Choroid plexus epithelial cell (primary cell): Measurements from ENCODE around the gene PLCH2.

Experiments
- DNase-seq: peaks from one replicate; pipeline ENCODE4 v3.0.0-alpha.2; 2010; ENCODE audit warnings: low read depth
- H3K4me3 ChIP-seq: 2 replicates; pipeline ENCODE4 v1.5.1; 2011; ENCODE audit warnings: low read depth, mild to moderate bottlenecking, control low read depth, low read length, moderate library complexity
- CTCF ChIP-seq: conservative IDR thresholded peaks from 2 replicates; pipeline ENCODE4 v1.5.1; 2011; ENCODE audit warnings: low read depth, mild to moderate bottlenecking, control low read depth, inconsistent platforms, low read length, moderate library complexity

The PLCH2 gene

GRCh38 chr1:2504949-2505272 lies 28.8 kb downstream of the PLCH2 start:
- no peak for TF ChIP-seq CTCF
- no peak for DNase-seq
- no peak overlapping the region for H3K4me3 ChIP-seq

GRCh38 chr1:2505461-2505994 lies 29.4 kb downstream of the PLCH2 start:
- TF ChIP-seq CTCF: no peak
- no peak for DNase-seq
- no peak overlapping the region for H3K4me3 ChIP-seq

GRCh38 chr1:2506007-2506860 lies 30.1 kb downstream of the PLCH2 start:
- DNase-seq: no peak
- no peak for TF ChIP-seq CTCF
- no peak overlapping the region for H3K4me3 ChIP-seq

- H3K4me3 ChIP-seq: no peak overlapping the region
- no peak for TF ChIP-seq CTCF
- DNase-seq: no peak
These were observed 30.9 kb downstream of the PLCH2 start for GRCh38 chr1:2506901-2507565.

- TF ChIP-seq CTCF: no peak
- no peak overlapping the region for H3K4me3 ChIP-seq
- DNase-seq: no peak
These were observed 31.7 kb downstream of the PLCH2 start for GRCh38 chr1:2507744-2508155.

- no peak for DNase-seq
- TF ChIP-seq CTCF: no peak
- no peak overlapping the region for H3K4me3 ChIP-seq
These were observed 32.1 kb downstream of the PLCH2 start for GRCh38 chr1:2508180-2508579.

- DNase-seq: no peak
- no peak for TF ChIP-seq CTCF
- H3K4me3 ChIP-seq: no peak overlapping the region
These were observed 32.7 kb downstream of the PLCH2 start for GRCh38 chr1:2508751-2509150.
